Measurements from ENCODE around the gene PCDHB14. TPM values are rescaled to one million over a fixed set of nuclear protein-coding genes. Genes with fewer than 3 reads are reported as not detected.
A peak's percentile ranks its signal among the peaks of the same experiment; 100 is the strongest.
"Not testable (repeated sequence)": the region's sequence is repeated elsewhere in the genome, so short reads cannot be mapped to it uniquely, and the experiment has no call there.

The PCDHB14 gene
- total RNA-seq, 4 donors from 2014 or later, result 6.6 to 13.0 (median 10.3) TPM

GRCh38 chr5:141180313-141180712 lies 42.8 kb upstream of the PCDHB14 start:
- no peak for DNase-seq (ENCODE audit: low spot score in 2 of 2)
- no peak overlapping the region for H3K27ac ChIP-seq
- TF ChIP-seq CTCF (IDR thresholded peaks at IDR 0.05) (no peak), POLR2A (IDR thresholded peaks at IDR 0.05) (no peak), EP300 (IDR thresholded peaks at IDR 0.05) (no peak)
- peaks cover 0 to 88% (median 35%) of the 10 kb centered on the region in 4 donors for H3K9me3 ChIP-seq
- H3K4me1 ChIP-seq, result no peaks in the 10 kb centered on the region
- H3K27me3 ChIP-seq, result peaks cover 0 to 8% of the 10 kb centered on the region in 2 donors
- peaks cover 0 to 11% (median 0%) of the 10 kb centered on the region in 3 donors for H3K36me3 ChIP-seq
- WGBS, 2 donors, result 22 to 57% methylated on average over 1 of the region's 1 CpG
- H3K4me3 ChIP-seq, result no peak overlapping the region

GRCh38 chr5:141182248-141182647 lies 40.9 kb upstream of the PCDHB14 start, which contains the start of gene PCDHB16:
Gene PCDHB16 (plus strand): TSS chr5:141182387. CDS start chr5:141182560, 173 bp downstream.
- no peak for TF ChIP-seq POLR2A (IDR thresholded peaks at IDR 0.05)
- TF ChIP-seq EP300 (IDR thresholded peaks at IDR 0.05), result peak in 1 of 2 donors; percentile 34
- TF ChIP-seq CTCF (IDR thresholded peaks at IDR 0.05), result peak in 4 of 5 experiments; percentile 22 to 51 (median 35)
- peaks cover 0 to 8% of the 10 kb centered on the region in 2 donors for H3K27me3 ChIP-seq
- WGBS, 2 donors, result 9 to 14% methylated on average over 13 of the region's 13 CpGs
- H3K27ac ChIP-seq, result peak within 1 kb of the TSS; percentile 2 to 65 (median 38)
- H3K4me1 ChIP-seq, result no peaks in the 10 kb centered on the region
- peaks cover 0 to 11% (median 0%) of the 10 kb centered on the region in 3 donors for H3K36me3 ChIP-seq
- peaks cover 0 to 88% (median 33%) of the 10 kb centered on the region in 4 donors for H3K9me3 ChIP-seq
- DNase-seq (ENCODE audit: low spot score in 2 of 2), result peak; percentile 27 to 43
- H3K4me3 ChIP-seq, result peak within 1 kb of the TSS in 3 of 4 donors; percentile 18 to 47 (median 32)

- not testable (repeated sequence) for H3K27me3 ChIP-seq
Observed at GRCh38 chr5:141184117-141184855, 38.9 kb upstream of the PCDHB14 start.

GRCh38 chr5:141186897-141187512 lies 36.1 kb upstream of the PCDHB14 start, which contains the start of gene PCDHB9:
Gene PCDHB9 (plus strand): TSS chr5:141187161. CDS start chr5:141187319, 158 bp downstream.
- 18 to 20% methylated on average over 9 of the region's 9 CpGs for WGBS, 2 donors
- DNase-seq (ENCODE audit: low spot score in 2 of 2), result no peak
- Histone ChIP-seq H3K4me1 (no peaks in the 10 kb centered on the region), H3K4me3 (peak within 1 kb of the TSS in 1 of 4 donors; percentile 9), H3K36me3 (peaks cover 0 to 8% (median 0%) of the 10 kb centered on the region in 3 donors), H3K9me3 (peaks cover 0 to 97% (median 38%) of the 10 kb centered on the region in 4 donors), H3K27me3 (no peaks in the 10 kb centered on the region), H3K27ac (no peak within 1 kb of the TSS)
- no peak for TF ChIP-seq EP300 (IDR thresholded peaks at IDR 0.05)
- no peak for TF ChIP-seq POLR2A (IDR thresholded peaks at IDR 0.05)
- peak in 1 of 5 experiments; percentile 19 for TF ChIP-seq CTCF (IDR thresholded peaks at IDR 0.05)

More at GRCh38 chr5:141184117-141184855, 38.9 kb upstream of the PCDHB14 start:
- H3K36me3 ChIP-seq; H3K4me3 ChIP-seq; H3K27ac ChIP-seq; H3K4me1 ChIP-seq; DNase-seq (ENCODE audit: low spot score in 2 of 2): not testable (repeated sequence)
- 45 to 46% methylated on average over 16 to 26 of the region's 69 CpGs for WGBS, 2 donors
- H3K9me3 ChIP-seq, result peaks cover 0 to 89% (median 32%) of the 10 kb centered on the region in 4 donors

GRCh38 chr5:141188682-141189081 lies 34.5 kb upstream of the PCDHB14 start:
- WGBS, 2 donors, result 46 to 53% methylated on average over 21 to 23 of the region's 37 CpGs
- peaks cover 0 to 96% (median 34%) of the 10 kb centered on the region in 4 donors for H3K9me3 ChIP-seq
- H3K4me1 ChIP-seq; H3K4me3 ChIP-seq; H3K27ac ChIP-seq; H3K36me3 ChIP-seq; DNase-seq (ENCODE audit: low spot score in 2 of 2); H3K27me3 ChIP-seq: not testable (repeated sequence)

GRCh38 chr5:141189131-141189530 lies 34.0 kb upstream of the PCDHB14 start:
- not testable (repeated sequence) for H3K4me1 ChIP-seq; H3K36me3 ChIP-seq; H3K27me3 ChIP-seq; H3K27ac ChIP-seq; DNase-seq (ENCODE audit: low spot score in 2 of 2); H3K4me3 ChIP-seq
- H3K9me3 ChIP-seq, result peaks cover 0 to 94% (median 34%) of the 10 kb centered on the region in 4 donors
- 40 to 46% methylated on average over 12 to 22 of the region's 35 CpGs for WGBS, 2 donors

Data from tibial nerve (tissue), 4 donors.